Activated naive CD4-positive, alpha-beta T cell treated with anti-CD3 and anti-CD28 coated beads, Interleukin-2, amount 10 ng/mL, durations not matched to agents 7 days and 5 days (primary cell): ENCODE data around the gene LONRF2.

ENCODE experiments used
- CTCF ChIA-PET: fragments of 350-600 bp; sonication (Branson Sonifier 250); formaldehyde crosslinking; loops from one replicate; lab custom pipeline; 2021; ENCODE audit warnings: antibody characterized with exemption; lab: Charles Lee
- DNase-seq: peaks from one replicate; pipeline ENCODE4 v3.0.0-alpha.2; 2020
- H3K27ac Mint-ChIP-seq: one replicate; pipeline ENCODE4 v1.8.0; 2021; ENCODE audit warnings: mild to moderate bottlenecking, moderate library complexity, mixed read lengths
- H3K27me3 Mint-ChIP-seq: one replicate; pipeline ENCODE4 v1.8.0; 2021; ENCODE audit warnings: mild to moderate bottlenecking, mixed read lengths
- H3K36me3 Mint-ChIP-seq: one replicate; pipeline ENCODE4 v1.8.0; 2021; ENCODE audit warnings: mixed read lengths
- H3K4me1 Mint-ChIP-seq: one replicate; pipeline ENCODE4 v1.8.0; 2021; ENCODE audit warnings: mixed read lengths
- H3K4me3 Mint-ChIP-seq: one replicate; pipeline ENCODE4 v1.8.0; 2021; ENCODE audit warnings: mild to moderate bottlenecking, moderate library complexity, mixed read lengths
- H3K9me3 Mint-ChIP-seq: one replicate; pipeline ENCODE4 v1.8.0; 2021; ENCODE audit warnings: mixed read lengths

LONRF2 gene

DNA sequence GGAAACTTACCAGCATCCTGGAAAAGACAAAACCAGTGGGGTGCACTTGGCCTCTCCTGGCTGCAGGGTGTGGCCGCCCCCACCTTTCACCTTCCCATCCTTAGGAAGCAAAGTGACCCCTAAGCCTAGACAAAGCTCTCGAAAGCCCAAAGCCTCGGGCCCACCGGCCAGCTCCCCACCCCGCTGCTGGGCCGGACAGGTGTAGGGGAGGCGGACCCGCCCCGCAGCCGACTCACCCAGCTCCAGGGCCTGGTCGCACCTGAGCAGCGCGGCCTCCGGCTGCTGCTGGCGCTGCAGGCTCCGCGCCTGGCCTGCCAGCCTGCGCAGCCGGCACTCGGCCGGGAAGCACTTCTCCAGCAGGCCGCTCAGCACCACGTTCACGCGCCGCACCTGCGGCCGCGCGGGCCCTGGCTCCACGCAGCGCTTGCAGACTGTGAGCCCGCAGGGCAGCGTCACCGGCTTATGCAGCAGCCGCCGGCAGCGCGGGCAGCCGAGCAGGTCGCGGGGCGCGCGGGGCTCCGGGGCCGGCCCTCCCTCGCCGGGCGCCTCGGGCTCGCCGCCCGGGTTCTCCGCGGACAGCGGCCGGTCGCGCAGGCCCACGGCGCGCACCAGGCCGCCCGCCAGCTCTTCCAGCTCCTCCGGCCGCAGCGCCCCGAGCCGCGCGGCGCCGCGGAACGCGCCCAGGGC is 979 bp downstream of the LONRF2 start:
- no peaks in the 10 kb centered on the region for H3K4me1 Mint-ChIP-seq
- H3K9me3 Mint-ChIP-seq, result peaks cover 17% of the 10 kb centered on the region
- H3K27me3 Mint-ChIP-seq, result peaks cover 49% of the 10 kb centered on the region
- H3K4me3 Mint-ChIP-seq, result no peak overlapping the region
- no peak for DNase-seq
- peaks cover 3% of the 10 kb centered on the region for H3K36me3 Mint-ChIP-seq
- CTCF ChIA-PET, result interaction anchor here (1.1 kb wide), 1 partner anchor 59 kb away, joined by 3 read pairs; no protein-coding TSS in a partner anchor
- no peak overlapping the region for H3K27ac Mint-ChIP-seq

DNA sequence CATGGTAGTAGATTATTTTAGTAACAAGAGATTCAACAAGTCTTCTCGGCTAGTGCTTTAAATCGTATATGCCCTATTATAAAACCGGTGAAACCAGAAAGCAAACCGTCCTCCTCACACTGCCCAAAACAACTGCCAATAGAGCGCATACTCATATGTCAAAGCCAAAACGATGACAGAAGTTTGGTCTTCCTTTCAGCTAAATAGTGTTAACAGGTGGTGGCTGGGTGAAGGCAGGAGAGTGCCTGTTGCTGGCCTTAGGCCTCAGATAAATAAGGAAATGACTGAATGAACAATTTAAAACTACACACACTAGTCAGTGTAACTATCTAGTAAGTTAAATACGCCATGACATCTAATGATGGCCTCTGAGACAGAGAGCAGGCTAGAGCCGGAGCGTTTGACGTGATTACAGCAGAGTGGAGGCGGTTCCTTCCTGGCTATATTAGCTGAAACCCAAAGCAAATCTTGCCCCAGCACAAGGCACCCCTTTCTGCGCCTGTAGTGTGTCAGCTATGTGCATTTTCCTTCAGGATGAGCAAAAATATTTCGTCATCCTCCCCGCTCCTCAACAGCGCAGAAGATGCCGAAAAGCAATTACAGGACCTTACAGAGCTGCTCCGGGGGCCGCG is 1.6 kb downstream of the LONRF2 start:
- DNase-seq, result no peak
- Mint-ChIP-seq H3K27me3 (peaks cover 49% of the 10 kb centered on the region), H3K4me3 (no peak overlapping the region), H3K36me3 (peaks cover 3% of the 10 kb centered on the region), H3K27ac (no peak overlapping the region), H3K9me3 (peaks cover 17% of the 10 kb centered on the region), H3K4me1 (no peaks in the 10 kb centered on the region)
- CTCF ChIA-PET, result no interaction called here

DNA sequence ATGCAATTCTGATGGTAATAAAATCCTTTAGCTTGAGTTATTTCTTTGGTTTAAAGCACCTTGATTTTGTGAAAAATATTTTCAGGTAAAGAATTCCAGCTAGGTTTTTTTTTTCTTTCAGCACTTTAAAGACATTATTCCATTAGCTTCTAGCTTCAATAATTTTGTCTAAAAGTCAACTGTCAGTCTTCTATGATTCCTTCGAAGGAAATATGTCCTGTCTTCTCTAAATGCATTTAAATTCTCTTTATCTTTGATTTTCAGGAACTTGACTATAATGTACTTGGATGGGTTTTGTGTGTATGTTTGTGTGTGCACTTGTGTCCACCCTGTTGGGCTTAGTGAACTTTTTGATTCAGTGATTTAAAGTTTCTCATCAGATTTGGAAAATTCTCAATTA is 4.7 kb downstream of the LONRF2 start:
- peaks cover 32% of the 10 kb centered on the region for H3K27me3 Mint-ChIP-seq
- CTCF ChIA-PET, result no interaction called here

DNA sequence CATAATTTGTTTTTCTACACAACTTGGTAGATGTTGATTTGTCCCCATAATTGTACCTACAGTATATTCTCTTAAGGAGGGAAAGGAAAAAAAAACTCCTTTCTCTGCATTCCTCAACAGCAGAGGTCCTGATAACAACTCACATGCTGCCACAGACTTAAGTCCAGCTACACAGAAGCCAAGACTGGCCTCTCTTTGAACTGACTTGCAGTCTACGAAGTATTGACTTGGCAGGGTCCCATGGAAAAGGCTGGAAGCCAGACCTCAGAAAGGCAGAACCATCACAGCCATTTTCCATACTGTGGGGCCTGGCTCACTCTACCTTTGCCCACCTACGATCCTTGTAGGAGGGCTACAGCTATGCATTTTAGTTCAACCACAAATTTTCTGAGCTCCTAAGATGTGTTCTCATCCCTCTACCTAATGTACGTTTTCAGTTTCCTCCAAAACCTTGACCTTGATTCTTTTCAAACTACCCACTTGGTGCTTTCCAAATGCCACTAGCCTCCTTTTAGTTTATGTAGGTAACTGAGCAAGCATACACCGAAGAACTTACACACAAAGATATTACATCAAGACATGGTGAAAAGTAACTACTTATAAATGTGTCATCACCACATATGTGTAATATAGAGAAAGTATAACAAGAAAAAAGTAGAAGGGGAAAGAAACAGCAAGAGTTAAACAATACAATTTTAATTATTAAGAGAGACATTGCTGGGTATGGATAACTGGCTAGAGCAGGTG is 12.2 kb downstream of the LONRF2 start:
- Mint-ChIP-seq H3K4me1 (no peaks in the 10 kb centered on the region), H3K27ac (no peak overlapping the region), H3K27me3 (peaks cover 13% of the 10 kb centered on the region), H3K4me3 (no peak overlapping the region), H3K36me3 (no peaks in the 10 kb centered on the region), H3K9me3 (no peaks in the 10 kb centered on the region)
- DNase-seq, result no peak
- CTCF ChIA-PET, result no interaction called here

More for the DNA sequence above, 4.7 kb downstream of the LONRF2 start:
- Mint-ChIP-seq H3K4me1 (no peaks in the 10 kb centered on the region), H3K4me3 (no peak overlapping the region), H3K9me3 (peaks cover 17% of the 10 kb centered on the region), H3K36me3 (peaks cover 3% of the 10 kb centered on the region), H3K27ac (no peak overlapping the region)
- no peak for DNase-seq

DNA sequence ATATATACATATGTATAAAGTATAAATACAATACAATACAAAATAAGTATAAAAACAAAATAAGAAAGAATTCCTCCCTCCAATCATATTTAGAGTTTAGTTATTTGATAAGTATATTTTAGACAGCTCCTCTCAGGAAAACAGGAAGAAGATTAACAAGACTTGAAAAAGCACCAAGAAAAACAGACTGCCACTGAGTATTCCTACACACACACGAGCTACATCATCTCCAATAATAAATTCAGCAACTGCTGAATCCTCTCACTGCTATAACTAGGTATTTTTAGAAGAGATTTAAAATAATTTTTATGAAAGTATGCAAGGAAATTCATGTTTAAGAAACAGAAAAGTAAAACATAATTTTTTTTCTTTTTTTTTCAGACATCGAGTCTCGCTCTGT is 13.0 kb downstream of the LONRF2 start:
- no peak overlapping the region for H3K27ac Mint-ChIP-seq
- H3K27me3 Mint-ChIP-seq, result peaks cover 19% of the 10 kb centered on the region
- no peak for DNase-seq
- no peaks in the 10 kb centered on the region for H3K36me3 Mint-ChIP-seq
- H3K4me1 Mint-ChIP-seq, result no peaks in the 10 kb centered on the region
- no peaks in the 10 kb centered on the region for H3K9me3 Mint-ChIP-seq
- CTCF ChIA-PET, result interaction anchor here (2.5 kb wide), 1 partner anchor 46 kb away, joined by 5 read pairs; no protein-coding TSS in a partner anchor
- H3K4me3 Mint-ChIP-seq, result no peak overlapping the region

DNA sequence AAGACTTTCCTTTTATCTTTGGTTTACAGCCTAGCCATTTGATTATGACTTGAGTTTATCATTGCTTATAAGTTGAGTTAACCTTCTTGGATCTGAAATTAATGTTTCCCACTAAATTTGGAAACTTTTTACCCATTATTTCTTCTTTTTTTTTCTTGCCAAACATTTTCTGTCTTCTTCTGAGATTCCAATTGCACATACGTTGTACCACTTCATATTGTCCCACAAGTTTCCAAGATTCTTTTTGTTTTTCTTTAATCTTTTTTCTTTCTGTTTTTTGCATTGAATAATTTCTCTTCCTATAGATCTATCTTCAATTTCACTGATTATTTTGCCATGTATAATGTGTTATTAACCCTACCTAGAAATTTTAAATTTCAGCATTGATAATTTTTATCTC is 18.6 kb downstream of the LONRF2 start:
- peaks cover 25% of the 10 kb centered on the region for H3K27me3 Mint-ChIP-seq
- CTCF ChIA-PET, result interaction anchor here (0.6 kb wide), 1 partner anchor 42 kb away, joined by 3 read pairs; no protein-coding TSS in a partner anchor

DNA sequence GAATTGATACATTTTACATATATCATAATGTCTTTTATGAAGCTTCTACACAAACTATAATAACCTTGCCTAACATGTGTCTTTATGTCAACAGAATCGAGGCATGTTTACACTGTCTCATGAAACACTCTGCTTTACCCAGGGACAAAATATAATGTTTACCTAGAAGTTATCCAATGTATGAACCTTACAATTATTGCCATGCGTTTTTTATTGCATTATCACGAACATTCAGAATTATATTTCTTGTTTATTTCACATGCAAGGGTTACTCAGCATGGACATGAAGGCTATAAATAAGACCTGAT is 19.8 kb downstream of the LONRF2 start:
- CTCF ChIA-PET, result no interaction called here
- Mint-ChIP-seq H3K4me1 (no peaks in the 10 kb centered on the region), H3K27me3 (peaks cover 28% of the 10 kb centered on the region), H3K27ac (no peak overlapping the region), H3K4me3 (no peak overlapping the region), H3K9me3 (no peaks in the 10 kb centered on the region), H3K36me3 (no peaks in the 10 kb centered on the region)
- DNase-seq, result no peak

More for the DNA sequence above, 18.6 kb downstream of the LONRF2 start:
- H3K9me3 Mint-ChIP-seq, result no peaks in the 10 kb centered on the region
- no peak overlapping the region for H3K4me3 Mint-ChIP-seq
- no peak overlapping the region for H3K27ac Mint-ChIP-seq
- H3K4me1 Mint-ChIP-seq, result no peaks in the 10 kb centered on the region
- H3K36me3 Mint-ChIP-seq, result no peaks in the 10 kb centered on the region
- no peak for DNase-seq

DNA sequence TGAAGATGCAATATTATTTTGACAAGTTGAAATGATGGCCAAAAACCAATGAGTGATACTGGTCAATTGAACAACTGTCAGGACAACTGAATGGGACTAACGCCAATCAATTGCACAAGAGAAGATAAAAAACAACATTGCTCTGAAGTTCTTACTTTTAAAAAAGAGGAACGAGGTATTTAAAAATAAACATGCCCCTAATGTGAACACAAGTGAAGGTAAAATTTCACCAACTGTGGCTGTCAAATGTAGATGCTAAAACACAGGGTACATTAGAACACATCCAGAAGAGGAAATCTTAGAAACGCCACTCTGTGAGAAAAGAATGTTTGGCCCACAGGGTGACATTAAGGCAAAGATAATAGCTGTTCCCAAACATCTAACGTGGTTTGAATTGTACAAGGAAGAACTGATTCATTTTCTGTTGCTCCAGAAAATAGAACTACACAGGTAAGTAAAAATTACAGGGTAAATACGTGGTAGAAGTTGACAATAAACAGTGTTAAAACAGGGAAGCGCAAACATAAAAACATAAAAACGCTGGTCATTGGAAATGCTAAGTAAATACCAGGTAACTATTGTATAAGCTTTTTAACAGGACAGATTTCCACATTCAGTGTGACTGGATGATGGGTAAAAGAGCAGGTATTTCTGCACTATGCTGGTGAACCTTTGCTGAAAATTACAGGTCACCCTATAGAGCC is 20.3 kb downstream of the LONRF2 start:
- H3K27ac Mint-ChIP-seq, result no peak overlapping the region
- DNase-seq, result no peak
- no peaks in the 10 kb centered on the region for H3K36me3 Mint-ChIP-seq
- peaks cover 28% of the 10 kb centered on the region for H3K27me3 Mint-ChIP-seq
- no peak overlapping the region for H3K4me3 Mint-ChIP-seq
- no peaks in the 10 kb centered on the region for H3K4me1 Mint-ChIP-seq
- CTCF ChIA-PET, result interaction anchor here (1.1 kb wide), 1 partner anchor 79 kb away, joined by 3 read pairs; no protein-coding TSS in a partner anchor
- H3K9me3 Mint-ChIP-seq, result no peaks in the 10 kb centered on the region

DNA sequence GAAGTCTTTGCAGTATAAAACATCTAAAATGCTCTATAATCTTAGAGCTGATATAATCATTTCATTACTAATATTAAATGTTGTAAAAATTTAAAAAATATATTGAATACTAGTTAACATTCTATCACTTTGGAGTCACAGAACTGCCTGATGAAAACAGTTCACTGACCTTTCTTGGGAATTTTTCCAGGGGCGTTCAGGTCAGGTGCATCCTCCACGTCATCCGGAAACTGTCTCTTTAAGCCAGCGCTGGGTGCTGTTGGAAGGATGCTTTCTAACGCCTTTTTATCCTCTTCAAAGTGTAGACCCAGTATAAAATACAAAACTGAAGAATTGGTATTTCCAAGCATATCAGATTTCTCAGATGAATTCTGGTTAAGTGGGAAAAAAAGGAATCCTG is 22.8 kb downstream of the LONRF2 start:
- CTCF ChIA-PET, result interaction anchor here (1.0 to 1.2 kb wide), 2 partner anchors 8 to 35 kb away, joined by 3 to 4 read pairs; no protein-coding TSS in a partner anchor
- H3K9me3 Mint-ChIP-seq, result no peaks in the 10 kb centered on the region
- no peak for DNase-seq
- peaks cover 27% of the 10 kb centered on the region for H3K27me3 Mint-ChIP-seq
- H3K27ac Mint-ChIP-seq, result no peak overlapping the region
- no peaks in the 10 kb centered on the region for H3K4me1 Mint-ChIP-seq
- no peak overlapping the region for H3K4me3 Mint-ChIP-seq
- H3K36me3 Mint-ChIP-seq, result no peaks in the 10 kb centered on the region

DNA sequence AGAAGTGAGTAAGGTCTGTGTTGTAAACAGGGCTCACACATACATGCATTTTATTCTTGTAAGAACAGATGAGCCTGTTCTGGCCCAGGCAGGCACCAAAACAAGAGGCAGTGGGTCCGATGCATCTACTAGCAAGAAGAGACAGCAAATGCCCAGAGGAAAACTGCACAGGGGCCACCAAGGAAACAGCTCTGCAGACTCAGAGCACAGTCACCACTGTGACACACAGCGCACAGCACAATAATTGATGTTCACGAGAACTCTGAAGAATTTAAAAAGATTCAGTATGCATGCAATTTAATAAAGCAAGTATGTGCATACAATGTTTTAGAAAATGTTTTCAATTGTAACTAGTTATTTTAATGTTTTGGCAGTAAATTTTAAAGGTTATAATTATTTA is 24.8 kb downstream of the LONRF2 start:
- CTCF ChIA-PET, result no interaction called here
- Mint-ChIP-seq H3K4me1 (no peaks in the 10 kb centered on the region), H3K27me3 (peaks cover 17% of the 10 kb centered on the region), H3K36me3 (no peaks in the 10 kb centered on the region), H3K9me3 (no peaks in the 10 kb centered on the region), H3K27ac (no peak overlapping the region), H3K4me3 (no peak overlapping the region)
- no peak for DNase-seq

DNA sequence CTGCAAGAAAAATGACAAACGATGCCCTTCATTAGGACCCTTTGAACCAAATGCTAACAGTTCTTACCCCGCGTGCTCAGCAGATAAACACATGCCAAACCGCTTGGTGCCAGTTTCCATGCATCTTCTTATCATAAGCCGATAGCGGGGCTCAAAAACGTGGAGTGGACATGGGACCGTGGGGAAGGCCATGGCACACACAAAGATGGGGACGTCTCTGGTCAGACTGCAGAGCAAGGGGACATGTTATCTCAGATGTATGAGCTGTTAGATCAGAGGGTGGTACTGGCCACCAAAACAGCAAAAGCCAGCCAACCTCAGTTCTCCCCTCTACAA is 28.2 kb downstream of the LONRF2 start:
- CTCF ChIA-PET, result interaction anchor here (1.2 kb wide), 1 partner anchor 87 kb away, joined by 3 read pairs; no protein-coding TSS in a partner anchor
- no peaks in the 10 kb centered on the region for H3K9me3 Mint-ChIP-seq
- H3K27ac Mint-ChIP-seq, result no peak overlapping the region
- no peaks in the 10 kb centered on the region for H3K36me3 Mint-ChIP-seq
- peaks cover 12% of the 10 kb centered on the region for H3K27me3 Mint-ChIP-seq
- no peak for DNase-seq
- no peaks in the 10 kb centered on the region for H3K4me1 Mint-ChIP-seq
- H3K4me3 Mint-ChIP-seq, result no peak overlapping the region

DNA sequence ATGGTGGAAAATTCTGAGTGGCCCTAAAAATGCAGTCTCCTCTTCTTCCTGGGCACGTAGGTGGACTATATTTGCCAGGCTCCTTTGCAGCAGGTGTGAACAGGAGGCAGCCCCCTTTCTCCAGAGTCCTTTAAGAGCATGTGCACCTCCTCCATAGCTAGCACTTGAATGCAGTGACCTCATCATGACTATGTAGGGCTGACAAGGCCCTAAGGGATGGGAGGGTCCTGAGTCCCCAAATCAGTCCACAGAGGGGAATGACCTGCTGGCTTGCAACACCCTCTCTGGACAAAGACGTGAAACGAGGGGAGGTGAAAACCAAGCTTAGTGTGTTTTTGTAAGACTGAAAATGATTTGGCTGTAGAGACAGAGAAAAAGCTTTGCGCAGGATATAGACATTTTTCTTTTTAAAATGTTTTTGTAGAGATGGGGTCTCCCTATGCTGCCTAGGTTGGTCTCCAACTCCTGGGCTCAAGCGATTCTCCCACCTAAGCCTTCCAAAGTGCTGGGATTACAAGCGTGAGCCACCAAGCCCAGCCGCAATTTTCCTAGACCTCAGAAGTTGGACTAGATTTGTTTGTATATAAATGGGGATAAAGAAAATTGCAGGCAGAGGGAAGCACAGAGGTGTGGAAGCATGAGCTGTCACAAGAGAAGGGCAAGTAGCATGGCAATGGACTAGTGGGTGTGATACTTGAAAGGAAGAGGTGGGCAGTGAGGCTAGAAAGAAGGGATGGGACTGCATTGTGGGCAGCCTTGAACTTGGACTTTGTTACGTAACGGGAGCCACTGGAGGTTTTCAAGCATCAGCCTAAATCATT is 28.8 kb downstream of the LONRF2 start:
- Mint-ChIP-seq H3K27me3 (peaks cover 9% of the 10 kb centered on the region), H3K27ac (no peak overlapping the region), H3K4me1 (no peaks in the 10 kb centered on the region), H3K36me3 (no peaks in the 10 kb centered on the region), H3K4me3 (no peak overlapping the region), H3K9me3 (no peaks in the 10 kb centered on the region)
- no peak for DNase-seq
- CTCF ChIA-PET, result interaction anchor here (1.2 kb wide), 1 partner anchor 88 kb away, joined by 3 read pairs; no protein-coding TSS in a partner anchor

DNA sequence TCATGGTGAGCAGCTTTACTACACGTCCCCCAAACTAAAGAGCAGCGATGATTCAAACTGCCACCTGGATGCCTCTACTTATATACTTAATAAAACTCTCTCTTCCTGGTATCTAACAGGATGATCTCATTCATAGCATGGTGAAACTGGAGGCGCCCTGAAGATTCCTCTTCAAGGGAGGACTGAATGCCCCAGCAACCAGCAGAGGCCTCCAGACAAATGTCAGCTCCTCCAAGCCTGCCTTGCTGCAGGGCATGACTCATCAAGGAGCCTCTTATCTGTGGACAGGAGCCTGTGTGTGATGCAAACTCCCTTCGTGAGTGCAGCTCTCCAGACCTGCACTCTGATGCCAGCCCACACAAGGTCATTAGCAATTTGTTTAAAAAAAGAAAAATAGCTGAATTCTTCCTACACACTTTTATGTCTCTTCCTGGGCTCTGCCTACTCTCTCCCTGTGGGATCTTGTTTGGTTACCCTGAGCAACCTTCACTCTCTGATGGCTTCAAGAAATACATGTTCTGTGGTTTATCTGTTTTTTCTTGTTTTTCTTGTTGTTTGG is 30.2 kb downstream of the LONRF2 start:
- no peak overlapping the region for H3K27ac Mint-ChIP-seq
- DNase-seq, result peak; percentile 38
- peaks cover 14% of the 10 kb centered on the region for H3K27me3 Mint-ChIP-seq
- CTCF ChIA-PET, result interaction anchor here (0.6 to 4.2 kb wide), 4 partner anchors 29 to 108 kb away, joined by 3 to 25 read pairs (median 8); no protein-coding TSS in a partner anchor
- no peak overlapping the region for H3K4me3 Mint-ChIP-seq
- no peaks in the 10 kb centered on the region for H3K9me3 Mint-ChIP-seq
- no peaks in the 10 kb centered on the region for H3K36me3 Mint-ChIP-seq
- H3K4me1 Mint-ChIP-seq, result no peaks in the 10 kb centered on the region
